ENCODE data around the gene ZNF710. TPM values are rescaled to one million over a fixed set of nuclear protein-coding genes. Genes with fewer than 3 reads are reported as not detected.
A peak's percentile ranks its signal among the peaks of the same experiment; 100 is the strongest.
"Not testable (repeated sequence)": the region's sequence is repeated elsewhere in the genome, so short reads cannot be mapped to it uniquely, and the experiment has no call there.

The ZNF710 gene, protein sequence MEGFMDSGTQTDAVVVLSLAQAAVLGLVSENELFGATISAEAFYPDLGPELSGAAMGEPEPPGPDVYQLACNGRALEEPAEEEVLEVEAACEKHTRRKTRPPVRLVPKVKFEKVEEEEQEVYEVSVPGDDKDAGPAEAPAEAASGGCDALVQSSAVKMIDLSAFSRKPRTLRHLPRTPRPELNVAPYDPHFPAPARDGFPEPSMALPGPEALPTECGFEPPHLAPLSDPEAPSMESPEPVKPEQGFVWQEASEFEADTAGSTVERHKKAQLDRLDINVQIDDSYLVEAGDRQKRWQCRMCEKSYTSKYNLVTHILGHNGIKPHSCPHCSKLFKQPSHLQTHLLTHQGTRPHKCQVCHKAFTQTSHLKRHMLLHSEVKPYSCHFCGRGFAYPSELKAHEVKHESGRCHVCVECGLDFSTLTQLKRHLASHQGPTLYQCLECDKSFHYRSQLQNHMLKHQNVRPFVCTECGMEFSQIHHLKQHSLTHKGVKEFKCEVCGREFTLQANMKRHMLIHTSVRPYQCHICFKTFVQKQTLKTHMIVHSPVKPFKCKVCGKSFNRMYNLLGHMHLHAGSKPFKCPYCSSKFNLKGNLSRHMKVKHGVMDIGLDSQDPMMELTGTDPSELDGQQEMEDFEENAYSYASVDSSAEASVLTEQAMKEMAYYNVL
- total RNA-seq (2014; rRNA removed; shearing (Covaris generic)) = 6.5 and 10.4 TPM in 2 replicates
- 7.3 and 13.4 TPM in 2 replicates for polyA plus RNA-seq (2015; cell fraction: cytosol; rRNA removed)
- 5.5 and 19.5 TPM in 2 replicates for polyA plus RNA-seq (2015; cell fraction: nucleus; rRNA removed)

DNA sequence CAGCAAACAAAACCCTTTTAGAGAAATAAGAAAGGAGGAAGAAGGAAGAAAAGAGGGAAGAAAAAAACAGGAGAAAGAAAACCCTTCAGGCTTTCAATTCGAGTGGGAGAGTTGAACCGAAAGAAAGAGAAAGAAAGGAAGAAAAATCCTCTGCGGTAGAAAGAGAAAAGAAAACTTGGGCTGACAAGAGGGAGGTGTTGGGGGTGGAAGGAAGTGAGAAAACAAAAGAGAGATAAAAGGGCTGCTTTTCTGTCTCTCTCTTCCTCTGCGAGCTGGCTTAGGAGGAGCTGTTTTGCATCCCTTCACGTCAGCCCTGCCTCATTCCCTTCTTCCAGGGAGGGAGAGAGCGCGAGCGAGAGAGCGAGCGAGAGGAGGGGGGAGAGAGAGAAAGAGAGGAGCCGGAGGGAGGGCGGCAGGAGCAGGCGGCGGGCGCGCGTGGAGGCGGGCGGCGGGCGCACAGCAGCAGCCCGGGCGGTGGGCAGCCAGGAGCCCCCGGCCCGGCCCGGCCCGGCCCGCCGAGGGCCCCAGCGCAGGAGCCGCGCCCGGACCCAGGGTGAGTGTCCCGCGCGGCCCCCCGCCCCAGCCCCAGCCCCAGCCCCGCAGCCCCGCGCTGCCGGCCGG lies at the start of gene ZNF710:
Gene ZNF710 (plus strand): TSS at position 263 of the 621 bp plus-strand sequence. CDS start 65,814 bp downstream, outside the sequence.
- in situ Hi-C loops (cut with HindIII; ENCODE audit: low pct_unique_long_range_greater_than_20kb, low sequenced_read_pairs) = no loop called here
- peak; percentile 63 for DNase-seq (ENCODE audit: low read depth, low spot score)

DNA sequence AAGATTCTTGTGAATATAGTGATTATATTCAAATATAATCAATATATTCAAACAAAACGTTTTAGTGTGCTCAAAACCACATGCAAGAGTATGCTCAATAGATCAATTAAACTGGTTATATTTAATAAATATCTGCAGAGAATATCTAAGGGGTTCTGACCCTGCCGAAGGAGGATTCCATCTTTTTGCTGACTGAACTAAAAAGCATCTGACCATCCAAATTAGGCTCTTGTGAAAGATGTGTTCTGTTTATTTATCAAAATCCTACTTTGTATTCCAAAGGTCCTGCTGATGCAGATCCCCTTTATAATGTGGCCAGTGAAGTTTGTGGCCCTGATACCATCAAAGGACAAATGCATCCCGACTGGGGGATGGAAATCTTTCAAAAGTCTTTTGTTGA lies 46.6 kb upstream of the ZNF710 start:
- no peak for DNase-seq (ENCODE audit: low read depth, low spot score)
- in situ Hi-C loops (cut with HindIII; ENCODE audit: low pct_unique_long_range_greater_than_20kb, low sequenced_read_pairs) = no loop called here

DNA sequence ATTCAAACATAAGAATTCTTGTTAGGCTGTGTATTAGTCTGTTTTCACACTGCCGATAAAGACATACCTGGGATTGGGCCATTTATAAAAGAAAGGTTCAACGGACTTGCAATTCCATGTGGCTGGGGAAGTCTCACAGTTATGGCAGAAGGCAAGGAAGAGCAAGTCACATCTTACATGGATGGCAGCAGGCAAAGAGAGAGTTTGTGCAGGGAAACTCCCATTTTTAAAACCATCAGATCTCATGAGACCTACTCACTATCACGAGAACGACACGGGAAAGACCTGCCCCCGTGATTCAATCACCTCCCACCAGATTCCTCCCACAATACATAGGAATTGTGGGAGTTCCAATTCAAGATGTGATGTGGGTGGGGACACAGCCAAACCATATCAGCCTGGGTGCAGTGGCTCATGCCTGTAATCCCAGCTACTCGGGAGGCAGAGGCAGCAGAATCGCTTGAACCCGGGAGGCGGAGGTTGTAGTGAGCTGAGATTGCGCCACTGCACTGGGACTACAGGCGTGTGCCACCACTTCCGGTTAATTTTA lies 45.6 kb upstream of the ZNF710 start:
- DNase-seq (ENCODE audit: low read depth, low spot score); in situ Hi-C loops (cut with HindIII; ENCODE audit: low pct_unique_long_range_greater_than_20kb, low sequenced_read_pairs): not testable (repeated sequence)

DNA sequence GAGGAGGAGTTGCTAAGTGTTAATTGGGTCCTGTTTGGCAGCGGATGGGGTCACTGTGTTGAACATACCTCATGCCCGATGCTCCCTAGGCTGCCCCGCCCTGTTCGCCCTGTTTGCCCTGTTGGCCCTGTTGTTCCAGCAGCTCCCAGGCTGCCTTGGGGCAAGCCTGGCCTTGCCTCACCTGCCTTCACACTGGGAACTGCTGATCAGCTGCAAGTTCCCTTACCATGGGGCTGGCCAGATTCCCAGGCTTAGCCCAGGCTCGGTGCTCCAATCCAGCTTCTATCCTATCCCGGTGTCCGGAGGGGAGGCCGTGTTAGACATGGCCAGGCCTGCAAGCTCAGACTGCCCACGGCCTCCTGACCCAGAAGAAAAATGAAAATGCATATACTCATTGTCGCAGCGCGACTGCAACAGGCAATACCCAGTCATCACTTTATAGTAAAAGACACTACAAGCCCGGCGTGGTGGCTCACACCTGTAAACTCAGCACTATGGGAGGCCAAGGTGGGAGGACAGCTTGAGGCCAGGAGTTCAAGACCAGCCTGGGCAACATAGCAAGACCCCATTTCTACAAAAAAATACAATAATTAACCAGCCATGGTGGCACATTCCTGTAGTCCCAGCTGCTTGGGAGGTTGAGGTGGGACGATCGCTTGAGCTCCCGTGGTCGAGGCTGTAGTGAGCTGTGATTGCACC lies 42.9 kb upstream of the ZNF710 start:
- in situ Hi-C loops (cut with HindIII; ENCODE audit: low pct_unique_long_range_greater_than_20kb, low sequenced_read_pairs) = no loop called here
- DNase-seq (ENCODE audit: low read depth, low spot score) = no peak

DNA sequence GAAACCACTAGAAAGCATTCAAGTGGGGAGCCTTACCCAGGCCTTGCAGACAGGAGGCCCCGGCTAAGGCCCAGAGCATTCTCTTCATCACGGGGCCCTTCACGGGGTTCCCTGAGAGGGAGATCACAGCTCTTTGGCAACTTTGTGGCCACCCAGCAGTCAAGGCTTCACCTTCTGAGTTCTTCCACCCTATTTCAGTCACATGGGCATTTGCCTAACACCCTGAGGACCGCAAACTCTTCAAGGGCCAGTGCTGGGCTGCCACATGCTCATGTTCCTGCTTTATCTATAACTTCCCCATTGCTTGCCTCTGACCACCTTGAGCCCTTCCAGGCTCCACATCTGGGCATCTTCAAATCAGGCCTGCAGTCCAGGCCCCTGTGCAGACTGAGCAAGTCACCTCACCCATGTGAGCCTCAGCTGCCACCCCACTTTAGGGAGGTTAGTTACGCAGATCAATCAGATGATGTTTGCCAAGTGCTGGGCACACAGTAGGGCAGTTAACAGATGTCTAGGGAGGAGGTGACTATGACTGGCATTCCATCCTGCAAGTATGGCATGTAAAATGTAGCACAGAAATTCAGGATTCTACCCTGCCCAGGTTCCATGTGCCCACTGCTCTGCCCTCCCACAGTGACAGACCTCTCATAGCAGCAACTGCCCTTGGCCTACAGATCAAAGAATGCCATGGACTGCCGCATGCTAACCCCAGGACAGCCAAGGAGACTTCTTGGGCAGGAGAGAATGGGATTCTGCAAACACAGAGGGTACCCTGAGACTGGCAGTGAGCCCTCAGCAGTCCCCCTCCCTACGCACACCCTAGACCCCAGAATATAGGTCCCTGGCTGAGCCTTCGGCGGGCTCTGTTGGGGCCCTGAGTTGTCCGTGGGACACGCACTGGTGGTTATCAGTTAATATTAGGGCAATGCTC lies 37.6 kb upstream of the ZNF710 start:
- DNase-seq (ENCODE audit: low read depth, low spot score) = no peak
- in situ Hi-C loops (cut with HindIII; ENCODE audit: low pct_unique_long_range_greater_than_20kb, low sequenced_read_pairs) = no loop called here

DNA sequence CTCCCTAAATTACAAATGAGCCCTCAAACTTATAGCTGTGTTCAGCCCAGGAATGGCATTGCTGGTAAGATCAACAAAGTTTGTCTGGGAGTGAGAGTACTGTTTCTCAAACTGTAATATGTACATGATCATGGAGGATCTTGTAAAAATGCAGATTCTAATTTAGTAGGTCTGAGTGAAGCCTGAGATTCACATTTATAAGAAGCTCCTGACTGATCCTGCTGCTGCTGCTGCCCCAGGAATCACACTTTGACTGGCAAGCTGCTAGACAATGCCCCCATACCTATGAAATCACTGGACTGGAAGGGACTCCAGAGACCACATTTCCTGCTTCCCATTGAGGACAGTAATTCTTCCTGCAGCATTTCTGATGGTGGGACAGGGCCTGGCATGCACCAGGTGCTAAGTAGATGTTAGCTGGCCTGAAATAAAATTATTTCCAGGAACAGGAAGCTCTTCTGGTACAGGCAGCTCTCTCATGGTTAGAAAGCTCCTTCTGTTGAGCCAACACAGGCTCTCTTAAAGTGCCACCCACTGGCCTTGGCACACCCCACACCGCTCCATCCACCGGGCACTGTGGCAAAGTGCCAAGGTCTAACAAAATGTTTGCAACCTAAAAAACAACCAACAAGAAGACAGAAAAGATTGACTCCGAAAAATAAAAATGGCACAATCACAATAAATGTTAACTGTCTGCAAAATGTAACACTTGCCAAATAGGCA lies 36.7 kb upstream of the ZNF710 start:
- in situ Hi-C loops (cut with HindIII; ENCODE audit: low pct_unique_long_range_greater_than_20kb, low sequenced_read_pairs) = no loop called here
- DNase-seq (ENCODE audit: low read depth, low spot score) = no peak

DNA sequence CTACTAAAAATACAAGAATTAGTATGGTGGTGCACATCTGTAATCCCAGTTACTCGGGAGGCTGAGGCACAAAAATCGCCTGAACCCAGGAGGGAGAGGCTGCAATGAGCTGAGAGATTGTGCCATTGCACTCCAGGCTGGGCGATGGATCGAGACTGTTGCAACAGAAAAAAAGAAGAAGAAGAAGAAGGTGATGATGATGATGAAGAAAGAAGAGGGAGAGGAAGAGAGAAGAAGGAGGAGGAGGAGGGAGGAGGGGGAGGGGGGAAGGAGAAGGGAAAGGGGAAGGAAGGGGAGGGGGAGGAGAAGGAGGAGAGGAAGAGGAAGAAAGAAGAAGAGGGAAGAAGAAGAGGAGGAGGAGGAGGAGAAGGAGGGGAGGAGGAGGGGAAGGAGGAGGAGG lies 33.2 kb upstream of the ZNF710 start:
- no peak for DNase-seq (ENCODE audit: low read depth, low spot score)
- in situ Hi-C loops (cut with HindIII; ENCODE audit: low pct_unique_long_range_greater_than_20kb, low sequenced_read_pairs) = no loop called here

DNA sequence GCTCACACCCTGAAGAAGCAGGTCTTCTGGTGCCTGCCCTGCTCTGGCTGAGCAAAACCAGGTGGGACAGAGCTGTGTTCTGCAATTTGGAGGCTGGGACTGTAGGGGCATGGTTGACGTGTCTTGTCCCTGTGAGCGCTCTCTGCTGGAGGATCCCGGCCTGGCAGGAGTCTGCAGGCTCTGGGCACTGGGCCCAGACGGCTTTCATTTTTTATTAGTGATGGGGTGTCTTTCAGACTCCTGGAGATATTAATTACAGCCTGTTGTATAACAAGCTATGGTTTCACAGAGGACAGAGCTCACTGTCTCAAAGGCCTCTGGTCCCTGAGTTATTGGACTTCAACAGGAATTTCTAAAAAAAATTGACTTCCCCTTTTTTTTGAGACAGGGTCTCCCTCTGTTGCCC lies 29.5 kb upstream of the ZNF710 start:
- peak; percentile 86 for DNase-seq (ENCODE audit: low read depth, low spot score)
- in situ Hi-C loops (cut with HindIII; ENCODE audit: low pct_unique_long_range_greater_than_20kb, low sequenced_read_pairs) = no loop called here

DNA sequence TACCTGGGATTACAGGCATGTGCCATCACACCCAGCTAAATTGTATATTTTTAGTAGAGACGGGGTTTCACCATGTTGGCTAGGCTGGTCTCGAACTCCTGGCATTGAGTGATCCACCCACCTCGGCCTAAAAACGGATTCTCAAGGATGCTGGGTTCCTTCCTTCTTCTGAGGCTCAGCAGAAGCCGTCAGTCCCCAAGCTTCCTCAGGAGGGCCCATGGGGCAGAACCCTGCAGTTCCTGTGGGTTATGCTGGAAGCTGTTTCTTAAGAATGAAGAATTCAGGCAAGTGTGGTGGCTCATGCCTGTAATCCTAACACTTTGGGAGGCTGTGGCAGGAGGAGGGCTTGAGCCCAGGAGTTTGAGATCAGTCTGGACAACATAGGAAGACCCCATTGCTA lies 29.0 kb upstream of the ZNF710 start:
- no peak for DNase-seq (ENCODE audit: low read depth, low spot score)
- in situ Hi-C loops (cut with HindIII; ENCODE audit: low pct_unique_long_range_greater_than_20kb, low sequenced_read_pairs) = no loop called here

DNA sequence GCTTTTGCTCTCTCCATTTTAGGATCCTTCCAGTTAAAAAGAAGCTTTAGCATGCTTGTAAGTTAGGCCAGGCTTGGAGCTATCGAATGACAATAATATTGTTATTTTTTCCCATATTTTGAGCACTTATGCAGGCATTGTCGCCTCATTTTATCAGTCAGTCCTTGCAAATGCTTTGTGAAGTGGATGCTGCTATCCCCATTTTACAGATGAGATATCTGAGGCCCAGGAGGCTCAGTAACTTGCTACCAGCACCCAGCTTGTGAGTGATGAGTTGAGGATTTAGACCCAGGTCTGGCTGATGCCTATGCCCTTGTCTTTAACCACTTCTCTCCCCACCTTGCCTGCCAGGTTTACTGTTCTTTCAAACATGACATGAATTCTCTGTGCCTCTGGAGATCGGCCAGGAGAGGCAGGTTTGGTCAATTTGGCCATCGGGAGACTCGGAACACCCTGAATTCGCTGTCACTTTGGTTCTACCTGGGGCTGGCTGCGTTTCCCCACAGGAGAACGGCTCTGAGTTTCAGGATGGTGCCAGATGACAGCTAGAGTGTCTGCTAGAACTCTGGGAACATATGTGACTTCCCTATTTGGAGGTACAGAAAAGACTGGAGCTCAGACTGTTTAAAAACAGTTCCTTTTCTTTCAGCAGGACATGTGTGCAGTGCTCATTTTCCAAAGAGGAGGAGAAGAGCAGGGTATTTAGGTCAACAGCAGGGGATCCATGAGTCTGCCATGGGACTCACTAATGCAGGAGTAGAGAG lies 25.5 kb upstream of the ZNF710 start:
- DNase-seq (ENCODE audit: low read depth, low spot score) = no peak
- in situ Hi-C loops (cut with HindIII; ENCODE audit: low pct_unique_long_range_greater_than_20kb, low sequenced_read_pairs) = no loop called here

DNA sequence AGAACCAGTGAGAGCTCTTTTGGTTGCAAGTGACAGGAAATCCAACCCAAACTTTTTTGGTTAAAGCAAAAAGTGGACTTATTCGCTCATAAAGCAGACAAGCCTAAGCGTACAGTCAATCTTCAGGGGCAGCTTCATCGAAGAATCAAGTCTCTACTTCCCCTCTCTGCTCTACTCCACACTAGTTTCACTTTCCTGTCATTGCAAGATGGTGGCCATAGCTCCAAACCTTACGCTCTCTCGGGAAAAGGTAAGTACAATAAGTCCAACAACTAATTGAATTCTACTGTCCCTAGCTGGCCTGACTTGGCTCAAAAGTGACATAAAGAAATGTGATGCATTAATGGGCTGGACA lies 24.9 kb upstream of the ZNF710 start:
- in situ Hi-C loops (cut with HindIII; ENCODE audit: low pct_unique_long_range_greater_than_20kb, low sequenced_read_pairs) = no loop called here
- DNase-seq (ENCODE audit: low read depth, low spot score) = no peak

DNA sequence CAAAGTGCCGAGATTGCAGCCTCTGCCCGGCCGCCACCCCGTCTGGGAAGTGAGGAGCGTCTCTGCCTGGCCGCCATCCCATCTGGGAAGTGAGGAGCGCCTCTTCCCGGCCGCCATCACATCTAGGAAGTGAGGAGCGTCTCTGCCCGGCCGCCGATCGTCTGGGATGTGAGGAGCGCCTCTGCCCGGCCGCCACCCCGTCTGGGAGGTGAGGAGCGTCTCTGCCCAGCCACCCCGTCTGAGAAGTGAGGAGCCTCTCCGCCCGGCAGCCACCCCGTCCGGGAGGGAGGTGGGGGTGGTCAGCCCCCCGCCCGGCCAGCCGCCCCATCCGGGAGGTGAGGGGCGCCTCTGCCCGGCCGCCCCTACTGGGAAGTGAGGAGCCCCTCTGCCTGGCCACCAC lies 23.3 kb upstream of the ZNF710 start:
- in situ Hi-C loops (cut with HindIII; ENCODE audit: low pct_unique_long_range_greater_than_20kb, low sequenced_read_pairs); DNase-seq (ENCODE audit: low read depth, low spot score): not testable (repeated sequence)

DNA sequence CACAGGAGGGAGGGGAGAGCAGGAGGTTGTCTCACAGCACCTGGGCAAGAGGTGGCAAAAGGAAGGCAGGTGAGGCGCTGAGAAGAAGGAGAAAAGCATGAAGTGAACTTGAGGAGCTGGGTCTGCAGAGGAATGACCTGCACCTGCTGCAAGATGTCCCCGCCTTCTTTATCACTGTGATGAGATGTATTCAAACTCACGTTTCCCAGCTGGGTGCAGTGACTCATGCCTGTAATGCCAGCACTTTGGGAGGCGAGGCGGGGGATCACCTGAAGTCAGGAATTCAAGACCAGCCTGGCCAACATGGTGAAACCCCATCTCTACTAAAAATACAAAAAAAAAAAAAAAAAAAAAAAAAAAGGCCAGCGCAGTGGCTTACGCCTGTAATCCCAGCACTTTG lies 22.2 kb upstream of the ZNF710 start:
- no peak for DNase-seq (ENCODE audit: low read depth, low spot score)
- in situ Hi-C loops (cut with HindIII; ENCODE audit: low pct_unique_long_range_greater_than_20kb, low sequenced_read_pairs) = no loop called here

DNA sequence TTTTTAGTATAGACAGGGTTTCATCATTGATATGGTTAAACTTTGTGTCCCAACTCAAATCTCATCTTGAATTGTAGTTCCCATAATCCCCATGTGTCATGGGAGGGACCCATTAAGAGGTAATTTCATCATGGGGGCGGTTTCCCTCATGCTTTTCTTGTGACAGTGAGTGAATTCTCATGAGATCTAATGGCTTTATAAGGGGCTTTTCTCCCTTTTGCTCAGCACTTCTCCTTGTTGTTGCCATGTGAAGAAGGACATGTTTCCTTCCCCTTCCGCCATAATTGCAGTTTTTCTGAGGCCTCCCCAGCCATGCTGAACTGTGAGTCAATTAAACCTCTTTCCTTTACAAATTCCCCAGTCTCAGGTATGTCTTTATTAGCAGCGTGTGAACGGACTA lies 20.2 kb upstream of the ZNF710 start:
- in situ Hi-C loops (cut with HindIII; ENCODE audit: low pct_unique_long_range_greater_than_20kb, low sequenced_read_pairs) = no loop called here
- DNase-seq (ENCODE audit: low read depth, low spot score) = no peak

DNA sequence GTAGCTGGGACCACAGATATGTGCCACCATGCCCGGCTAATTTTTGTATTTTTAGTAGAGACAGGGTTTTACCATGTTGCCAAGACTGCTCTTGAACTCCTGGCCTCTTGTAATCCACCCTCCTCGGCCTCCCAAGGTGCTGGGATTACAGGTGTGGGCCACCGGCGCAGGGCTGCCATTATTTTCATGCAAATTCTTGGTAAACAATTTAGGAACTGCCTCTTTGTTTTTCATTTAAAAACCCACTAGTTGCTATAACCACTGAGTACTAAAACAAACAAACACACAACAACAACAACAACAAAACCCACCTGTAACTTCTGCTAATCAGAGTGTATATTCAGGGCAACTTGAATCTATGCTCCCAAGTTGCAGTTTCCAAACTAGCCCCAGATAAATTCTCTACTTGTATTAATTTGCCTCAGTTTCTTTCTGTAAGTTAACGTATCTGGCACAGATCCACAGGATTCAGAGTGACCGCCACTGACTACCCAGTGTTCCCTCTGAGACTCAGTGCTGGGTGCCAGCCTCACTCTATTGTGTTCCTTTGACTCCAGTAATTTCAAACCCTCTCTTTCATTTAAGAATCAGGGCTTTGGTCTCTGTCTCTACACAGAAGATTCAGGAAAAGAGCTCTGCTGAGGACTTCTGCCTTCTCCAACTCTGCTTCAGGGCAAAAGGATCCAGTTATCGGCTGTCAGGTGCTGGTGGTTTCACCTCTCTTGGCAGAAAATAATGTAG lies 18.6 kb upstream of the ZNF710 start:
- in situ Hi-C loops (cut with HindIII; ENCODE audit: low pct_unique_long_range_greater_than_20kb, low sequenced_read_pairs) = no loop called here

More for the DNA sequence above, 18.6 kb upstream of the ZNF710 start:
- DNase-seq (ENCODE audit: low read depth, low spot score) = no peak

Data from SK-MEL-5 (cell line).